Activated T-helper 1 cell treated with anti-CD3 and anti-CD28 coated beads, Interleukin-2, amount 50 U/mL, for 16 hours (primary cell): Measurements from ENCODE around the gene GIMD1.
"Not testable (repeated sequence)": the region's sequence is repeated elsewhere in the genome, so short reads cannot be mapped to it uniquely, and the experiment has no call there.

Experiments used
- DNase-seq, 2 donors: peaks; one replicate each; pipeline ENCODE4 v3.0.0-alpha.2; 2020; ENCODE audit warnings: low read depth in 1 of 2, low spot score in 1 of 2

Gene GIMD1

DNA sequence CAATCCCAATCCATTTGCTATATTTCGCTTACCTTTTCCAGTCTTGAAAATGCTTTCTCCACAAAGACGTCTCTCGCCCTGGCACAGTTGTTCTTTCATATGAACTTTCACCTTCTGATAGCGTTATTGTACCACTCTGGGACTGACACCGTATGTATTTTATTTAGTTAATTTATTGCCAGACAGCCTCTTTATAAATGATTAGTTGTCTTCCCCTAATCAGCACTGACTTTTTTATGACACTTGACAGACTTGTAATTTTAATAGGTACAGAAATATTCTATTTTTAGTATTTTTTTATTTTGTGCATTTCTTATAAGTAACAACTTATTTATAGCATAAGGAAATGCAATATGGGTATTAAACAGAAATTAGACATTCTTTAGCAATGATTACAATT is at the start of gene GIMD1:
Gene GIMD1, minus strand, starts transcription at position 101 of the 400 bp plus-strand sequence. CDS start 1,343 bp downstream, outside the sequence.
- DNase-seq: no peak

DNA sequence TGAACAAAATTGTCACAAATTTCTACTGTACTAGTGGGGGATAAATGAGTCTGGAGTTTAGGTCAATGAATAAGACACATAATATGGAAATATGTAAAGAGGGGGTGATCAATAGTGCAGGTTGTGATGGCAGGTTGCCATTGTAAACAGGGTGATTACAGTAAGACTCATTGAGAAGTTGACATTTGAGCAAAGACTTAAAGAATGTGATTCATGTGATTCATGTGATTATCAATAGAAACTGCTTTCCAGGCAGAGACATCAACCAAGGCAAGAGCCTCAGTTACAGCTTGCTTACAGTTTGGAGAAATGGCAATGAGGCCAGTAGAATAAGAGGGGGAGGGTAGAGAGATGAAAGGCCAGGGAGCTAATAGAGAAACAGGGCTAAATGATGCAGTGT is 45.8 kb upstream of the GIMD1 start:
- no peak for DNase-seq

DNA sequence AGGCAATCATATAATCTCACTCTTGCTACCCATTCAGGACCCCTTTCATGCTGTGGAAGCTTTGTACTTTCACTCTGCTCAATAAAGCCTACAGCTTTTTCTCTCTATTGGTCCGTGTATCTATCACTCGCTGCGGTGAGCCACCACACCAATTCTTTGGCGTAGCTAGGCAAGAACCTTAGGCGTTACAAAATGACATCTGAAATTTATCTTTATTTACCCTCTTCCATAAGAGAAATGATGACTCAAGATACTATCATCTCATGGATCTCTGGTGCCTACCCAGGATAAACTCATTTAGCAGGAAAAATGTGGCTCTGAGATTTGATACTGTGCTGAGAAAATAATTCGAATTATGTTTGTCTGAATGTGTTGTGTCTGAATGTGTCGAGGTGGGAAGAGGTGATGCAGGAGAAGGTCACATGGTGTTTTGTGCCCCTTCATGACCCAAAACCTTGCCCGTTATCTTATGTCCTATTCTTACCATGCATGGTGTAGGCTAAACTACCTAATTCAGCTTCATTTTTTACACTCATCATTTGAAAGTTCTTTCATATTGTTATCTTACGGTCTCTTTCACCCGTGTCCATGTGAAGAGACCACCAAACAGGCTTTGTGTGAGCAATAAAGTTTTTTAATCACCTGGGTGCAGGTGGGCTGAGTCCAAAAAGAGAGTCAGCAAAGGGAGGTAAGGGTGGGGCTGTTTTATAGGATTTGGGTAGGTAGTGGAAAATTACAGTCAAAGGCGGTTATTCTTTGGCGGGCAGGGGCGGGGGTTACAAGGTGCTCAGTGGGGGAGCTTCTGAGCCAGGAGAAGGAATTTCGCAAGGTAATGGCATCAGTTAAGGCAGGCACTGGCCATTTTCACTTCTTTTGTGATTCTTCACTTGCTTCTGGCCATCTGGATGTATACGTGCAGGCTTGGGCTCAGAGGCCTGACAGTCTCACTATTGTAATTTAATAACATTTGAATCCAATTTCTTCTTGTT is 41.6 kb upstream of the GIMD1 start:
- no peak for DNase-seq

DNA sequence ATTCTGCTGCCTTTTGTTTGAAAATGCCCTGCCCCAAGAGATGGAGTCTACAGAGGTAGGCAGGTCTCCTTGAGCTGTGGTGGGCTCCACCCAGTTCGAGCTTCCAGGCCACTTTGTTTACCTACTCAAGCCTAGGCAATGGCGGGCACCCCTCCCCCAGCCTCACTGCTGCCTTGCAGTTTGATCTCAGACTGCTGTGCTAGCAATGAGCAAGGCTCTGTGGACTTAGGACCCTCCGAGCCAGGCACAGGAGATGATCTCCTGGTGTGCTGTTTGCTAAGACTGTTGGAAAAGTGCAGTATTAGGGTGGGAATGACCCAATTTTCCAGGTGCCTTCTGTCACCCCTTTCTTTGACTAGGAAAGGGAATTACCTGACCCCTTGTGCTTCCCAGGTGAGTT is 39.4 kb upstream of the GIMD1 start:
- DNase-seq: not testable (repeated sequence)

DNA sequence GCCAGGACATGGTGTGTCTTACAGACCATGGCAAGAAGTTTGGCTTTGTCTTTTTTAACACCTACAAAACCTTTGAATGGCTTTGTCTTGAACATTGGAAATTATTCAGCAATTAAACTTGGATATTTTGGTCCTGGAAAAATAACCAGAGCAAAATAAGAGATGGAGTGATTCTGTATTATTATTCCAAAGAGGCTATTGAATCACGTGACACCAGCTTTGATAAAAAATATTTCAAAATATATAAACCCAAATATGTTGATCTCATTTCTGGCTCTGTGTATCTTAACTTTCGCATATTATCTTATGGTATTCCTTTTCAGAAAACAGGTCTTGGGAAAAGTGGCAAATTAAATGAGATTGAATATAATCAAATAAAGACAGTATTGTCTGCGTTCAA is 32.6 kb upstream of the GIMD1 start:
- DNase-seq: no peak

DNA sequence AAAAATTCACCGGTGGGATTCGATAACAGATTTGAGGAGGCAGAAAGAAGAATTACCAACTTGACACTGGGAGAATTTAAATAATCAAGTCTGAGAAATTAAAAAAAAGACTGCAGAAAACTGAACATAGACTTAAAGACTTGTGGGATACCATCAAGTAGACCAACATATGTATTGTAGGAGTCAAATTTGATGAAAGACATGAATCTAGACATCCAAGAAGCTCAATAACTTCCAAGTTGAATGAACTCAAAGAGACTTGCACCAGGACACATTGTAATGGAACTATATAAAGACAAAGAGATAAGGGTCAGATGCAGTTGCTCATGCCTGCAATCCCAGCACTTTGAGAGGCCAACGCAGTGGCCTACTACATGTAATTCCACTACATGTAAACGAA is 30.3 kb upstream of the GIMD1 start:
- DNase-seq: not testable (repeated sequence)

DNA sequence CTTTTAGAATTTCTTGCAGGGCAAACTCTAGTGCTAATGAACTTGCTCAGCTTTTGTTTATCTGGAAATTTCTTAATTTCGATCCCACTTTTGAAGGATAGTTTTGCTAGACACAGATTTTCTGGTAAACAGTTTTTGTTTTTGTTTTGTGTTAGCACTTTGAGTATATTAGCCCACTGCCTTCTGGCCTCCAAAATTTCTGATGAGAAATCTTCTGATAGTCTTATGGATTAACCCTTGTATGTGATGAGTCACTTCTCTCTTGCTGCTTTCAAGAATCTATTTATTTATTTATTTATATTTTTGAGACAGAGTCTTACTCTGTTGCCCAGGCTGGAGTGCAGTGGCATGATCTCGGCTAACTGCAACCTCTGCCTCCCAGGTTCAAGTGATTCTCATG is 27.0 kb upstream of the GIMD1 start:
- DNase-seq: no peak

DNA sequence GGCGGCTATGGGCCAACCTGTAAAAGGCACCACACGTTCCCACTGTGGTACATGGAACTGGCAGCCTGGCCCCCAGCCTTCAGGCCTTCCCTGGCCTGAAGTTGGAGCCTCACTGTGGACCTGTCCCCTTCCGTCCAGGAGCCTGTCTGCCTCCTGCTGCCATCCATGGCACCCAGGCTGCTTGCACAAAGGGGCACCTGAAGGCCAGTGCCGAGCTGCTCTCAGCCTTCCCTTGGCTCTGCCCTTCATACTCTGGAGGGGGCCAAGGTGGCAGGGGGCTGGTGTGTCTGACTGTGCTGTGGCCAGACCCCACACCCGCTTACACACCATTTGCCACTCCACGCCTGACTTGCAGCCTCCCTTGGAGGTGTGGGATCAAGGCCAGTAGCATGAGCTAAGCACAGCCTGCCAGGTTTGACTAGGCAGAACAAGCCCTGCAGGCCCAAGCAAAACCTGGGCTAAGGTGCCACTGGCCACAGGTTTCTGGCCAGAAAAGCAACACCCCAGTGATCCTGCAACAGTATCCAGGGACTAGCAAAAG is 17.3 kb upstream of the GIMD1 start:
- DNase-seq: no peak

DNA sequence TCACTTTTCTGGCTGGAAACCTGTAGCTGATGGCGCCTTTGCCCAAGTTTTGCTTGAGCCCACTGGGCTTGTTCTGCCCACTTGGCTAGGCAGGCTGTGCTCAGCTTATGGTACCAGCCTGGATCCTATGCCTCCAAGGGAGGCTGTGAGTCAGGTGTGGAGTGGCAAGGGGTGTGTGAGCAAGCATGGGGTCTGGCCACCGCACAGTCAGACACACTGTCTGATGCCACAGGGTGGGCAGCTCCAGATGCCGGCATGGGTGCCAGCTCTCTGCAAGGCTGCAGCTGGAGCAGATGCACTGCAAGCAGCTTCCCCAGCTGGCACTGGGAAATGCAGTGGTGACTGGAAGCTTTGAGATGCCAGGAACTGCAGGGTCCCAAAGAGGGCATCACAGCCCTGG is 16.3 kb upstream of the GIMD1 start:
- DNase-seq: no peak

DNA sequence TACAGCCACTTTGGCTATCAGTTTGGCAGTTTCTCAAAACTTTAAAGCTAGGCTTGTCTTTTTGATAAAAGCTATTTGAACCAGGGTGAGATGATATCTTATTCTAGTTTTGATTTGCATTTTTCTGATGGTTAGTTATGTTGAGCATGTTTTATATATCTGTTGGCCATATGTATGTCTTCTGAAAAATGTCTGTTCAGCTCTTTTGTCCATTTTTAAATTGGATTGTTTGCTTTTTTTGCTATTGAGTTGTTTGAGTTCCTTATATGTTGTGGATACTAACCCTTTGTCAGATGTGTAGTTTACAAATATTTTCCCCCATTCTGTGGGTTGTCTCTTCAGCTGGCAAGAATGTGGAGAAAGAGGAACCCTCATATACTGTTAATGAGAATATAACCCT is 11.6 kb upstream of the GIMD1 start:
- no peak for DNase-seq

DNA sequence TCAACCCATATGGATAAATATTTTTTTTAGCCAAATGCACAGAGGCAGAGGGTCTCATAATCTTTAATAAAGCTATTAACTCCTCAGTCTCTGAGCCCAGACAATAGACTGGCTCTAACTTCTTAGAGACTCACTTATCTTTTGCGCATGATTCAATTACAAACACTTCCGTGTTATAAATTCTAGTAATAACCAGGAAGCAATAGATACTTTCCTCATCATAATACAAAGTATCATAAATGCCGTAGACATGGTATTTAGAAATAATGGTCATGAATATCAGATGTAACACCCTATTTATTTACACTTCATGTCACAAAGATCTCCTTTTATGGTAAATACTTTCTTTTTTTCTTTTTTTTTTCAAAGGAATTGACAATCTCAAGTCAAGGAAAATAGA is 4.4 kb upstream of the GIMD1 start:
- DNase-seq: no peak

DNA sequence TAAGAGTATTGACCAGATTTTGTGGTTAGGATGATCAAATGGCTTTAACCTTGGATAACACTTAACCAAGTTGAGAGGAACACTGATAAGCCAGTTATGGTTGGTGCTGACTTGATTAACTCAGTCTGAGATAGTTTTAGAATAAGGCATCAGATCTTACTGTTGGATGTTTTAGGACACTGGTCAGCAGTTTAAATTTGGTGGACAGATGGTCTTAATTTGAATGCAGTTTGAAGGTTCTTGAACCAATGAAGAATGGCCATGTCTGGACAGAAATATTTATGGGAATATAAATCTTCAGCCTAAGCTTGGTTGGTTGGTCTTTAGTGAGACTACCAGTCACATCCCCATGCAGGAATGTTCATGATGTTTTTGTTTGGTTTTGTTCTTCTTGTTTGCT is 2.6 kb upstream of the GIMD1 start:
- DNase-seq: no peak

DNA sequence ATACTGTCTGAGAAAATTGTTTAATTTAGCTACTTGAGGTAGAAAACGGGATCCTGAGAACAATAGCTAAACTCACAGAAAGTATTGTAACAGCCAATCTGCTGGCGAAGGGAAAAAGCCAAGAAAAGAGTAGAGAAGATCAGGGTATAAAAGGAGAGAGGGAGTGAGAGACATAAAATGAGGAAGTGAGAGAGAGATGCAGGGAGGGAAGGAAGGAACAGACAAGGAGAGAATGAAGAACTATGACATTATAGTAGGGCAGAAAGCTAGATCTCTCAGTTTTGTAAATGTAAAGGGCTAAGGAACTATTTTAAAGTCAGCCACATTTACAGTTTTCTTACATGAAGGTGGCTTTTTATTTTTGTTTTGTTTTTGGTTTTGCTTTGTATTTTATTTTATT is 1.6 kb upstream of the GIMD1 start:
- no peak for DNase-seq

DNA sequence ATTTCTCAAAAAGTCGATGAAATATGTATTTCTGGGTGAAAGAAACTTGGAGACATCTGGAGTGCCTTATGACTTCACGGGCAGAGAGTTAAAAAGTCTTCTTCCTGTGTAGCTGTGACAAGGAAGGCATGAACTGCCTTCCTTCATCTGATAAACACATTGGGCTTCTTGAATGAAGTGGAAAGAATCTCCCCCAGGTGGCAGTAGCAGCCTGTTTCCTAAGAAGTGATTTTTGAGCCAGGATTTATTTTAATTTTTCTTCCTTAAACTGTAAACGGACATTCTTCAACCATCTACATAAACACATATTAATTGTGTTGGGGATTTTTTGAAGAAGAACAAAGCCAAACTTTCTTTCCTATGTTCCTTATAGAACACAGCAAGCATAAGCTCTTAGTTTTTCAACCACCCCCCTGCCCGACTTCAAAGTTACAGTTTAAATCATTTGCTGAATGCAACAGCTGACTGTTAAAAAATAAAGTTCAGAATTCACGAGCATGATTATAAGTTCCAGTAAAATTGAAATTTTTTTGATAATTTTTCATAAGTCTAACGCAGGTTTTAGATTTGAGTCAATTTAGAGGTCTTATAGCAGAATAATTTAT is 980 bp upstream of the GIMD1 start:
- no peak for DNase-seq

DNA sequence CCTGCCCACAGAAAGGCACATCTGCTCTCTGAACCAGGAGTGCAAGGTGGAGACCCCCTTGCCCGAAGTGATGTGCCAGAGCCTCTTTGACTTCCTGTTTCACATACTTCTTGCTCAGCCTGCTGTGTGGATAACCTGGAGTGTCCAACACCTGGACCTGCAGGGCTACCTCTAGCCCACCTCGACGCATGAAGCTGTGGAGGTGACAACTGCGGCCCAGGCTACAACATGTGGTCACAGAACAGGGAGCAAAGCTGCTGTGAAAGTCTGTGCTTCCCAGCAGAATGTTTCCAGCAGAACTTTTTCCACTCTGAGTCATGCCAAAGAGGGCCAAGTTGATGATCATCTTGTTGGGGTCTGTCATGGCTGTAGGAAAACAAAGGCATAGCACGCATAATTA is 1.5 kb downstream of the GIMD1 start:
- DNase-seq: no peak

DNA sequence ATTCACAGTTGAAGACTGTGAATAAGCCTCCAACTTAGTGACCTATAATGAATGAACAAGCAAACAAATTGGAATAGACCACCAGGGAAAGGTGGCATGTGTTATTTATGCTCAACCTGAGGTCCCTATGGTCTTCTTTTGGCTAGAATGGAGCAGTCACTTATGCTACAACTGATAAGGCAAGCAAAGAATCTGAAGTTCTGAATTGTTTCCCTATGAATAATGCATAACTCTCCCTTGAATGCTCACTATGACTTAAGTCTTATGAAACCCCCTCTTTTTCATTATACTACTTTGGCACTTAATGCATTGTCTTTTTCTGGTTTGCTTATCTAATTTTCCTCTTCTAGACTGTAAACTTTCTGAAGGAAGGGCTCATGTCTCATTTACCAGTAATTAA is 2.6 kb downstream of the GIMD1 start:
- DNase-seq: no peak

DNA sequence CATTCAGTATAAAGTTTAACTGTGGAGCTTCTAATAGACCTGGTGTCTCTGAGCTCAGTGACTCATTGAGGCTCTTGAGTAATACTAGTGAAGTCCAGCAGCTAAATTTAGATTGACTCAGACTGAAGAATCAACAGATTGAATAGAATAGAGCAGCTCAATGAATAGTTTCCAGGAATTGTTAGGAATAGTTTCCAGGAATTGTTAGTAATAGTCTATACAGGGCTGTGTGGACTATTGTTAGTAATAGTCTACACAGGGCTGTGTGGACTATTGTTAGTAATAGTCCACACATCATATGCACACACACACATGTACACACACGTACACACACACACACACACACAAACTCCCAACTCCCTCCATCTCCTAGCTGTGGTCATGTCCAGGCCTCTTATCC is 3.0 kb downstream of the GIMD1 start:
- no peak for DNase-seq

DNA sequence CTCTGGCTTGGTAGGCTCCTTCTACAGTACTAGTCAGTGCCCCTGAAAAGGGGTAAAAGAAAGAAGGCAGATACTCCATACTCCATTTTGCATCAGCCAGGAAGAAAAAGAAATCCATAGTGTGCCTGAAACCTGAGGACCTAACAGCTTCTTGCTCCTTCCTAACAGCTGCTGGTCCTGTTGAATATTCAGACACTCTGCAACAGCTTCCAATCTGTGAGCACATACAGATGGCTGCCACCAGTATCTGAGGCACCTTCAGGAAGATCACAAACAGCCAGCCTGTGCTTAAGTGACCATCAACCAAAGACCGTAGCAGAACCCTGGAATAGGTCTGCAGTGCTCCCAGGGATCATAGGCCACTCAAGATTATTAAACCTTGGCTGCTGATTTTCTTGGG is 4.3 kb downstream of the GIMD1 start:
- DNase-seq: no peak

DNA sequence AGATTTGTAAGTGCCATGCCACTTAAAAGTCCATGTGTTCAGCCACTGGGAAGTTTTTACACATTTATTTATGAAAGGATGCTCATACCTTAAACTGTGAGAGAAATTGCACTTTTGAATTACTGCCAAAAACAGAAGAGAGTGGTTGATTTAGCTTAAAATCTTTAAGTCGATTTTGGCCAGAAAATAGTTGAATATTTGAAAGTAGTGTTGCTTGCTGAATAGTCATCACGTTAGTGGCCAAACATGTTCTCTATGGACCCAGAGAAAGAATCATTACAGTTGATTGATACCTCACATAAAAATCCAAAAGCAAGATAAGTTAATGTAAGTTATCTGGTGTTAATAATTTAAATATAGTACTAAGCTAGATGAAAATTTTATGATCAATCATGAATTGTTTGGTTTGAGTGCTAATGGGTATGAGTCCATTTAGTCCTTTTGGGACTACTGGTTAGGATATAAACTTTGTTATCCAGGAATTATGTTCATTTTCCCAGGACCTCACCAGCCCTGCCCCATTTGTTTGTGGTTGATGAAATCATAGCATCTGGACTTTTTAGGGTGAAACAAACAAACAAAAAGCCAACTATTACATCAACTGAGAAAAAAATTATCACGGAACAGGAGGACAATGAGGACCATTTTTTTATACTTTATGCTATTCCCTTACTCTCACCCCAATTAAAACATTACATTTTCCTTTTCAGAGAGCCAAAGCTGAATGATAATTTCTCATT is 6.3 kb downstream of the GIMD1 start:
- no peak for DNase-seq

DNA sequence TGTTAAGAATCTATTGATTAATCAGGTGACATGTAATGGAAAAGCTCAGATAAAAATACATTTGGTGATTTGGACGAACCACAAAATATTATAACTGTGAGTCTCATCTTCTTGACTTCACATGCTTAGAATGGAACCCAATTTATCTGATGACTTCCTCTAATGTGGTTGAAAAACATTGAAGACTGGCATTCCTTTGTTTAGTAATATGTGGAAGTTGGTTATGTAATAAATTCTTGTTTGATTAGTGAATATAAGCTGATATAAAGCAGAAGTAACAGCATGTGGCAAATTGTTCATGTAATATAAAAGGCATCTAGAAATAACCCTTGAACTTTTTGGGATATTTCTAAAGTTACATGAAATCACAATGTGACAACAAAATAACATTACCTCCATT is 9.7 kb downstream of the GIMD1 start:
- DNase-seq: no peak

DNA sequence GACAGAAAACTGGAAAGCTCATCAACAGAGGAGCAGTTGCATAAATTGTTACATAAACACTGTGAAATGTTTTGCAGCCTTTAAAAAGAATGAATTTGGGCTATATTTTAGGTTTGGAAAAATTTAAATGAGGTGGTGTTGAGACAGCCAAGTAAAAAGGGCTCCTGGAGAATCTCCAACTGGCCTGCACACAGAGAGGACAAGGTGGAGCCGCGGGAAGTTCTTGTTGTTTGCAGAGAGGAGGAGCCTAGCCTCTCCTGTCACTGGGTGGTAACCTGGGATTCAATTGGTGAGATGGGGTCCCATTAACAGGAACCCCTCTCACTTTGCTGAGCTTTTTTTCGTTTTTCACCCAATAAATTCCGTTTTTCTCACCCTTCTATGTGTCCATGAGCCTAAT is 13.4 kb downstream of the GIMD1 start:
- DNase-seq: no peak

DNA sequence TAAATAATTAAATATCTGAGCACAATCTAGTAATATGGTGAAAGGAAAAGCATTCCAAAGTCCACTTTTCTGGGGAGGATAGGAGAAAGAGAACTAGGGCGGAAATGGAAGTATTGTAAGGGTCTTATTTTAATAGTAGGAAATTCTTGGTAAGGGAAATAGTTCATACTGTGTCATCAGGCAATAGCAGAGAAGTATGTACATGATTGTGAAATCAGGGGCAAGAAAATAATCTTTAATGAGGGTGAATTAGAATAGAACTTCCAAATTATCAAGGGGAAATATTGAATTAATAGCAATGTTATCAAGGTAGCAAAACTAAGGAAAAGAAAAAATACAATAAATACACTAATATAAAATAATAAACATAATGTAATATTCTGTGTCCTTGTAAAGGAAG is 14.8 kb downstream of the GIMD1 start:
- no peak for DNase-seq
